Left forelimb (tissue), 1 donor: Measurements from ENCODE around the gene TNS1.

ENCODE experiments used
- DNase-seq: peaks from one replicate; pipeline ENCODE4 v3.0.0-alpha.2; 2018; ENCODE audit warnings: low spot score

Gene TNS1

GRCh38 chr2:217830807-217831206, 172.0 kb downstream of the TNS1 start:
- no peak for DNase-seq

- no peak for DNase-seq
Observed at GRCh38 chr2:217830061-217830460, 172.7 kb downstream of the TNS1 start.

- no peak for DNase-seq
Observed at GRCh38 chr2:217829420-217829819, 173.4 kb downstream of the TNS1 start.

GRCh38 chr2:217828336-217828735, 174.5 kb downstream of the TNS1 start:
- DNase-seq: no peak

- DNase-seq: no peak
Observed at GRCh38 chr2:217827430-217828201, 175.2 kb downstream of the TNS1 start.

- DNase-seq: no peak
Observed at GRCh38 chr2:217826991-217827390, 175.8 kb downstream of the TNS1 start.

- DNase-seq: no peak
Observed at GRCh38 chr2:217826520-217826919, 176.3 kb downstream of the TNS1 start.

- DNase-seq: no peak
Observed at GRCh38 chr2:217825469-217826235, 177.1 kb downstream of the TNS1 start.

- DNase-seq: no peak
Observed at GRCh38 chr2:217824223-217824622, 178.6 kb downstream of the TNS1 start.

- no peak for DNase-seq
Observed at GRCh38 chr2:217823626-217824025, 179.2 kb downstream of the TNS1 start.

GRCh38 chr2:217822296-217823252, 180.2 kb downstream of the TNS1 start:
- DNase-seq: no peak

GRCh38 chr2:217821536-217822147, 181.2 kb downstream of the TNS1 start:
- DNase-seq: no peak

GRCh38 chr2:217820904-217821303, 181.9 kb downstream of the TNS1 start:
- DNase-seq: no peak

GRCh38 chr2:217820091-217820819, 182.5 kb downstream of the TNS1 start:
- DNase-seq: no peak

GRCh38 chr2:217818293-217818850, 184.4 kb downstream of the TNS1 start:
- no peak for DNase-seq

GRCh38 chr2:217817466-217818292, 185.1 kb downstream of the TNS1 start:
- DNase-seq: no peak

- DNase-seq: peak; percentile 81
Observed at GRCh38 chr2:217816396-217816869, 186.4 kb downstream of the TNS1 start.

GRCh38 chr2:217813828-217814227, 189.0 kb downstream of the TNS1 start:
- no peak for DNase-seq

- DNase-seq: no peak
Observed at GRCh38 chr2:217812170-217812569, 190.6 kb downstream of the TNS1 start.

- no peak for DNase-seq
Observed at GRCh38 chr2:217810260-217810659, 192.5 kb downstream of the TNS1 start.
